Activated T-helper 1 cell treated with Interleukin-2 at 50 U/mL for 16 hours (primary cell): Measurements from ENCODE around the gene DIO1.
"Not testable (repeated sequence)": the region's sequence is repeated elsewhere in the genome, so short reads cannot be mapped to it uniquely, and the experiment has no call there.

Experiments used
- DNase-seq: peaks from one replicate; pipeline ENCODE4 v3.0.0-alpha.2; 2020; ENCODE audit warnings: low read depth

The DIO1 gene

DNA sequence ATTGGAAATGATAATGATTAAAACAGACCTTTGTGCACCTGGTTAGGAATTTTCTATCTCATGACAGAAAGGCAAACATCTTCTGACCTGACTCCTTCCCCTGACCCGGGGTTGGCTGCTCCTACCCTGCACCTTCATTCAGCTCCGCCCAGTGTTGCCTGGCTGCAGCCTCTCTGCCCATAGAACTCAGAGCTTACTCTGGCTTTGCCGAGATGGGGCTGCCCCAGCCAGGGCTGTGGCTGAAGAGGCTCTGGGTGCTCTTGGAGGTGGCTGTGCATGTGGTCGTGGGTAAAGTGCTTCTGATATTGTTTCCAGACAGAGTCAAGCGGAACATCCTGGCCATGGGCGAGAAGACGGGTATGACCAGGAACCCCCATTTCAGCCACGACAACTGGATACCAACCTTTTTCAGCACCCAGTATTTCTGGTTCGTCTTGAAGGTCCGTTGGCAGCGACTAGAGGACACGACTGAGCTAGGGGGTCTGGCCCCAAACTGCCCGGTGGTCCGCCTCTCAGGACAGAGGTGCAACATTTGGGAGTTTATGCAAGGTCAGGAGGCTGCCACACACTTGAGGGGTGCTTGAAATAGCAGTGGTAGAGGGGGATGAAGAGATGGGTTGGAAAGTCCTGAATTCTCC, at the start of gene DIO1:
TSS of gene DIO1 (plus strand) at position 189 of the 638 bp plus-strand sequence. CDS start at position 213, 24 bp downstream.
- DNase-seq: no peak

DNA sequence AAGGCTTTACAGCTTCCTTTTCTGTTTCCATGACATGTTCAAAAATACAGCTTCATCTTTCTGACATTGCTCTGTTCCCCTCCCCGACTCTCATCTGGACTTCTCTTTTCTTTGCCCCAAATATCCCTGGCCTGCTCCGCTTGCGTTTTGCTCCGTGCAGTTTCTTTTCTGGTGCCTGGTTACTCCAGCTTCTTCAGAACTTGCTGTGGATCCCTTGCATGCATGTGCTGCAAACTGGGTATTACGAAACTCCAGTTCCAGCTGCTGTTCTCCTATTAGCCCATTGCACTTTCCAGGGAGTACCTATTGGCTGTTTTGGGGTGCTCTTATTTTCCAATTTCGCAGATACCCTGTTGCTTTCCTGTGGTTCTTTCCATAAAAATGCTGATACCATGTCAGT, 46.0 kb upstream of the DIO1 start:
- DNase-seq: no peak

DNA sequence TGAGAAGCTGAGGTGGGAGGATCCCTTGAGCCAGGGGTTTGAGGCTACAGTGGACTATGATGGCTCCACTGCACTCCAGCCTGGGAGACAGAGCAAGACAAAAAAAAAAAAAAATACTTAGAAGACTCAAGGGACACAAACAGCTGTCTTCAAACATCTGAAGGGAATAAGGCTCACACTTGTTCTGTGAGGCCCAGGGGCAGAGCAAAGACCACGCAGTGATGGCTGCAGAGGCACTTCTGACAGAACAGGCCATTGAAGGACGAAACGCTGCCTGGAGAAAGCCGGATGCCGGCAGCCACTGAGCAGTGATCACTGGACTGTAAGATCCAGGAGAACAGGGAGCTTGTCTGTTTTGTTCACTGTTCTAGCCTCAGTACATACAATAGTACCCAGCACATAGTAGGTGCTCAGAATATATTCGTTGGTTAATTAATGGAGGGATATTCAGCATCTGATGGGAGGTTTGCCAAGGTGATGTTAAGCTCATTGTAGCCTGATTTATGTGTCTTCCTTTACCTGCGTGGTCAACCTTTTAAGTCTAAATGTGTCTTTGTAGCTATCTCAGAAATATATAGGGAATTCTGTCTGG, 43.8 kb upstream of the DIO1 start:
- no peak for DNase-seq

DNA sequence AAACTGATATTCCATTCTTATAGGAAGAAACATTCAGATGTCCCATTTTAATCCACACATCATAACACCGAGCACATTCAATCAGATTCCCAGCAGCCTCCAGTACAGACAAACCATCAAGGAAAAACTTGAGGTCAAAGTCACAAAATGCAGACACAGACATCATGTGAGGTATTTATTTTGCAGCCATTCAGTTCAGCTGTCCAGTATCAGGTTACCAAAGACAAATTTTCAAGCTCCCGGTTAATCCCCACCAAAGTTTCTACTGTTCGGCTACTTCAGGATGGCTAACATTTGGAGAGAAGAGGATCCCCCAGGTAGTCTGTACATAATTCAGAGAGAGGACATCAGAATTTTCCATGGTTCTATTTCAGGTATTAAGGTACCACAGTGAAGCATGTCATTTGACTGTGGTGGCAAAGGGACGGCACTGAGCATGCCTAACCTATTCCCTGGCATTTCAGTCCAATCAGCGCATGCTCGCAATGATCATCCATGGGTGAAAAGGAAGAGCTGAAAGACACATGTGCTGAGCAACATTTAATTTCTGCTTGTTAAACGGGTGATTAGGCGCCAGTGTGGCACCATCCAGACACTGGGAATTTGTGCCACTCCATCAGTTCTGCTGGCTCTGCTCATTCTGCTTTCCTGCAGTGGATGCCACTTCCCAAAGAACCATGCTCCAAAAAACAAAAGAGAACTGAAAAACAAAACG, 42.3 kb upstream of the DIO1 start:
- no peak for DNase-seq

DNA sequence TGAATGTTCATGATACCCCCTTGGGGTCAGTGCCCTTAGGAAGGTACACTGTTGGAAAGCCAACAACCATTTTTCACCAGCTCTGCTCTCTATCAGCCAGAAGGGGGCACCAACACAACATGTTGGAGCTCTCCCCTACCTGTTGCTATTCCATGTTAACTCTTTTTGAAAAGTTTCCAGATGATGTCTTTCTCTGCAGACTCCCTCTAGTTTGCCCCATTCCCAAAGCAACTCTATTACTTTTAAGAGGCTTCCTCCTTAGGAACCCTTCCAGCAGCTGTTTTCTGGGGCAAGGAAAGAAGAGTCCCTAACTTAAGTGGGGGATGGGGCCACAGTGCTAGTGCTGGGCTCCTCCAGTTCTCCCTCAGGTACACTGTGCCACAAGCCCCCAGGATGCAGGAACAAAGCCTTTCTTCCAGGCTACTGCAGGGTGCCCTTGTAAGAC, 33.0 kb upstream of the DIO1 start:
- peak; percentile 14 for DNase-seq

DNA sequence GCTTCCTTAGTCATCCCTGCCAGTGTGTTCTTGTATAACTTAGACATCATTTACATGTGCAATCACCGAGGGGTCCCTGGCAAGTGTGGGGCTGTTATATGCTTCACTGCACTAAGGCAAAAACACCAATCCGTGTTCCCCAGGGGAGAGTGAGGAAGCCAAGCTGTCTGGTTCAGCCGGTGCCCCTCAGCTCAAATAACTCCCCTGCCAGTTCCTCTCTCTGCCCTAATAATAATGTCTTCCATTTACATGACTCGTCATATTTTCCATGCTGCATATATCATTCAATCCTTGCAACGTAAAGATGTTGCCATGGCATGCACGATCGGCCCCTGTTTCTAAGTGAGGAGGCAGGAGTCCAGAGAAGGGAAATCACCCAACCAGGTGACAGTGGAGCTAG, 31.5 kb upstream of the DIO1 start:
- no peak for DNase-seq

DNA sequence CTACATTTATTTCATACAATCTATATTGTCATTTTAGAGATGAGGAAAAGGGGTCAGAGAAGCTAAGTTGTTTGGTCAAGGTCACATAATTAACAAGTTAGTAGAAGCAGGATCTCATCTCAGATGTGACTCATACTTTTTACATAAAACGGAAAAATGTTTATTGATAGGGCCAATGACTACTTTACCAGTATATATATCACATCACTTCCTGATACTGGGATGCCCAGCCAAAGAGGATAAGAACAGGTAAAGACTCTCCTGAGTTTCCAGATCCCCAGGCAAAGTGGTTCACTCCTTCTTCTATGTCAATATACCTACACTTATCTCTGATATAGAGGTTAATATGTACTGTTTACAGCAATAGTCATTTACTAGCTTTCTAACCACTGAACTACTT, 25.4 kb upstream of the DIO1 start:
- no peak for DNase-seq

DNA sequence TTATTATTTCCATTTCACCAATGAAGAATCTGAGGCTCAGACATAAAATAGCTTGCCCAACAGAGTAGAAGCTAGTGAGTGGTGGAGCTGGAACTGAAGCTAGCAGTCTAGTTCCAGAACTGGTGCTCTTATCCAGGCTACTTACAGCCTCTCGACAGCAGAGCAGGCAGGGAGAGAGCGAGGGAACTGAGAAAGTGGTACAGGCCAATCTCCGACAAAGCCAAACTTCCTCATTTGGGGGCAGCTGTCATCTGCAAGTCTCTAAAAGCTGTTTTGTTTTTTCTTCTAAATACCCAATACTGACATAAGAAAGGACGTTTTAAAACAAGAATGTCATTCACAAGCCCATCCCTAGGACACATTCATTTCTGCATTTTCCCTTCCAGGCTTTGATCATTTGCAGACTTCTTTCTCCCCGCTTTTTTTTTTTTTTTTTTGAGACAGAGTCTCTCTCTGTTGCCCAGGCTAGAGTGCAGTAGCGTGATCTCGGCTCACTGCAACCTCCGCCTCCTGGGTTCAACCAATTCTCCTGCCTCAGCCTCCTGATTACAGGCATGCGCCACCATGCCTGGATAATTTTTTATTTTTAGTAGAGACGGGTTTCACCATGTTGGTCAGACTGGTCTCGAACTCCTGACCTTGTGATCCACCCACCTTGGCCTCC, 24.4 kb upstream of the DIO1 start:
- no peak for DNase-seq

DNA sequence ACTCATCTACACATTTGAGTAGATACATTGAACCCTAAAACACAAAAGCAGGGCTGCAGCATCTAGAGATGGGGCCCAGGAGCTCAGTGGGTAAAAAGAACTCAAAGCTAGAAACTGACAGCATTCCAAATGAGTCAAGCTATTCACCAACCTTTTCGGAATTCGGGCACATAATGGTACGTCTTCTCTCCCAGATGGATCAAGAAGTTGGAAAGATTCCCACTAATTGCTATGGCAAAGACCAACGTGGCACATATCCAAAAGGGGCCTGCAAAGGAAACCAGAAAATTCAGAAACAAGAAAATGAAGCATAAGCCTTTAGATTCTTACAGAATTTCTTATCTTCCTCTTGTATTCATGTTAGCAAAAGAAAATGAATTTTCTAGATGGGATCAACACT, 22.8 kb upstream of the DIO1 start:
- DNase-seq: no peak

DNA sequence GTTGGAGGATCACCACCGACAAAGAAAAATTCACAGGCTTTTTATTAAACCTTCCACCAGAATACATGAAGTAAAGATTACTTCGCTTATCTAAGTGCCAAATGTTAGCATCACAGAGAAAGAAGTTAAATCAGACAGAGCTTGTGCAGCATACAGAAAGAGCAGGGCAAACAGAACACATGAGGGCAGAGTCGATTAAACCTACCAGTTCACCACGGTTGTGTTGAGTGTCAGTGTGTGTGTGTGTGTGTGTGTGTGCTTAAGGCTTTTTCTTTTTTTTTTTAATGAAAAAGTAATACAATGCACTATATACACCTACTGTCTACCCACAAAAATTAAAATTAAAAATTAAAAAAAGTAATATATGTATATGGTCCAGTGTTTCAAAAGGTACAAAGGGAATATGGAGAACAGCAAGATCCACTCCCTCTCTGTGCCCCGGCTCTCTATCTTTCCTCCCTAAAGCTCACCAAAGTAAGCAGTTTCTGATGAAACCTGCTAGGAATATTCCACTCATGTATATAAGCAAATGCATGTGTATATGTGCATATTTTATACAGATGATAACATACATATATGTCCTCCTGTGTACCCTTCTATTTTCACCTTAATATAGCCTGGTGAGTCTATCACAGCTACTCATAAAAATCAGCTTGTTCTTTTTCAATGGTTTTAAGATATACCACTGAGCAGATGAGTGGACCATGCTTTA, 22.1 kb upstream of the DIO1 start:
- no peak for DNase-seq

DNA sequence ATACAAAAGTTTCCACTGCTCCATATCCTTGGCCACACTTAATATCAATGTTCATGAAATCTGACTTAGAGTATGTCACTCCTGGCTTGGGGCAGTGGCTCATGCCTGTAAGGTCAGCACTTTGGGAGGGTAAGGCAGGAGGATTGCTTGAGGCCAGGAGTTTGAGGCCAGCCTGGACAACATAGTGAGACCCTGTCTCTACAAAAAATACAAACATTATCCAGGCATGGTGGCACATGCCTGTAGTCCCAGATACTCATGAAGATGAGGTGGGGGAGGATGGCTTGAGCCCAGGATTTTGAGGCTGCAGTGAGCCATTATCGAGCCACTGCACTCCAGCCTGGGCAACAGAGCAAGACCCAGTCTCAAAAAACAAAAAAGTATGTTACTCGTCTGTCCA, 18.8 kb upstream of the DIO1 start:
- not testable (repeated sequence) for DNase-seq

DNA sequence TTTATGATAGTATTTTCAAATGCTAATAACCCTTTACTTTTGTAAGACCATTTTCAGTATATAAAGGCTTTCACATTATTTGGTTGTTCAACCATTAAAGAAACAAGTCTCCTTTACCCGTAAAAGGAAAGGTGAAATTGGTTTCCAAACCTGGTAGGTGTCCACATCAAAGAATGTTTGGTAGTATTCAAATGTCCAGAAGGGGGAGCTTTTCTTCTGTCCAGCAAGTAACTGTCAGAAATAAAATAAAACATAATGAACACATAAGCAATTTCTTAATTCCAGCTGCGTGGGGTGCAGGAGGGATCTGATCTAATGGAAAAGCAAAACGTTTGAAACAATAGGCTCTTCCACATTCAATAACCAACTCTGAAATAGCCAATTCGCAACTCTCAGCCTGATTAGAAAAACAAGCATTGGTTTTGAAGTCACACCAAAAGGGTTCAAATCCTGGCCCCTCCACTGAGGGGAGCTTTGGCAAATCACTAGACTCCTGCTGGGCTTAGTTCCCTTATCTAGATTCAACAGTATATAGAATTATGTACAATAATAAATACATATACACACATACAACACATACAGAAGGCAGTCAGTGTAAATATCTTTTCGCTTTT, 15.4 kb upstream of the DIO1 start:
- DNase-seq: no peak

DNA sequence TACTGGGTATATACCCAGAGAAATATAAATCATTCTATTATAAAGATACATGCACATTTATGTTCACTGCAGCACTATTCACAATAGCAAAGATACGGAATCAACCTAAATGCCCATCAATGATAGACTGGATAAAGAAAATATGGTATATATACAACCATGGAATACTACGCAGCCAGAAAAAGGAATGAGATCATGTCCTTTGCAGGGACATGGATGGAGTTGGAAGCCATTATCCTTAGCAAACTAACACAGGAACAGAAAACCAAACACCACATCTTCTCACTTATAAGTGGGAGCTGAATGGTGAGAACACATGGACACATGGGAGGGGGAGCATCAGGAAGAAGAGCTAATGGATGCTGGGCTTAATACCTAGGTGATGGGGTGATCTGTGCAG, 12.1 kb upstream of the DIO1 start:
- not testable (repeated sequence) for DNase-seq

DNA sequence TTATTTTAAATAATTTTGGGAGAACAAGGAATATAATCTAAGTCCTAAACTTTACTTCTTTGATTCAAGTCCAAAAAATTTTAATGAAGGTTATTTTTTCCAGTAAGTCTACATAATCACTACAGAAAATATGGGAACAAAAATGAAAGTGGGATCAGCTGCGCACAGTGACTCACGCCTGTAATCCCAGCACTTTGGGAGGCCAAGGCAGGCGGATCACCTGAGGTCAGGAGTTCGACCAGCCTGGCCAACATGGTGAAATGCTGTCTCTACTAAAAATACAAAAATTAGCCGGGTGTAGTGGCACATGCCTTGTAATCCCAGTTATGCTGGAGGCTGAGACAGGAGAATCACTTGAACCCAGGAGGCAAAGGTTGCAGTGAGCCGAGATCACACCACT, 10.4 kb upstream of the DIO1 start:
- not testable (repeated sequence) for DNase-seq

DNA sequence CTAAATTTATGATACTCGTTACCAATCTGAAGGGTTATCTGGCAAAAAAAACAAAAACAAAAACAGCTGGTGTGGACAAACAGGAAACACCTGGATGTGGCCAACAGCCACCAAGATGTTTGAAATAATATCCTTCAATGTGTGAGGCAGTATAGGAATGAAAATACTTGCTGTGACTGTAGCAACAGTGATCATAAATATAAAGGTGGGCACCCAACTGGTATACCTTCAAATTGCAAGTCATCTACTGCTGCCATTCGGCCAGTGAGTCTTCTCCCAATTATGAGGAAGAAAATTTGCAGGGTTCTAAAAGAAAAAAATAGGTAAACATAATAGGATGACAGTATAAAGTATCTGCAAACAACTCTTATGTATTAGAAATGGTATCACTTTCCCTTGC, 5.3 kb upstream of the DIO1 start:
- DNase-seq: no peak

DNA sequence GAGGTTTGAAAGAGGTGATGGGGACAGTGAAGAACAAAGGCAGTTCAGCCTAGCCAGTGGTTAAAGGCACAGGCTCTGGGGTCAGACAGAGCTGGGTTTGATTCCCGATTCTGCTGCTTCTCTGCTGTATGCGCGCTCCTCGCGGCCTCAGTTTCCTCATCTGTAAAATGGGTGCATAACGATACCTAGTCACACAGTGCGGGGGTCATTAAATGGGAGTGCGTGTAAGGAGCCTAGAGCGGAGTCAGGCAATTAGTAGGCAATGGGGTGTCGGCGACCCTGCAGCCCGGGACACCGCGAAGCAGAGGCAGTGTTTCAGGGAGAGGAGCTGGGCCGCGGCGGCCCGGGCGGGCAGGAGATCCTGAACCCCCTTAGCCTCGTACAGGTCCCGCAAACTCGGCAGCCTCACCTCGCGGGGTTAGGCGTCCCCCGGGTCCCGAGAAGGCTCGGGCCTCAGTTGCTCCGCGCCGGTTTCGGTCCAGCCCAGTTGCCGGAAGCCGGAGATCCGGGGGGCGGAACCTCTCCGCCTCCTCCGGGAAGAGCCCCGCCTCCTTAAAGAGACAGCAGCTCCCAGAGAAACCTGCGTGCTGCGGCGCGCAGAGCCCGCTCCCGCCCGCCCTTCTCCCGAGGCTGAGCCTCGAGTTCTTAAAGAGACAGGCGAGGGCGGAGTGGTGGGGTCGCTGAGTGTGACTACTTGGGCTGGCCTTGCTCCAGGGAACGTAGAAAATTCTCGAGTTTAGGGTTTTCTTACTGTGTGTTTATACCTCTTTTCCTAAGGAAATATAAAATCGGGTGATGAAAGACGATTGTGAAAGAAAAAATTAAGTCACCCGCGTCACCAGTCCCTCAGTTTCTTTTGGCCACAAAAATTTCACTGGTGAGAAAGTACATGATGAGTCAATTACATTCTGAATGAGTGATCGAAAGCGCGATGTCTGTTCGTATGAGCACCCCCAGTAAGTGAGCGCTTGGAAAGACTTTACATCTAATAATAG, 4.4 kb upstream of the DIO1 start, which contains the start of gene YIPF1:
TSS of gene YIPF1 (minus strand) at position 494 of the 995 bp plus-strand sequence. CDS start 860 bp downstream, outside the sequence.
- DNase-seq: peak; percentile 79

DNA sequence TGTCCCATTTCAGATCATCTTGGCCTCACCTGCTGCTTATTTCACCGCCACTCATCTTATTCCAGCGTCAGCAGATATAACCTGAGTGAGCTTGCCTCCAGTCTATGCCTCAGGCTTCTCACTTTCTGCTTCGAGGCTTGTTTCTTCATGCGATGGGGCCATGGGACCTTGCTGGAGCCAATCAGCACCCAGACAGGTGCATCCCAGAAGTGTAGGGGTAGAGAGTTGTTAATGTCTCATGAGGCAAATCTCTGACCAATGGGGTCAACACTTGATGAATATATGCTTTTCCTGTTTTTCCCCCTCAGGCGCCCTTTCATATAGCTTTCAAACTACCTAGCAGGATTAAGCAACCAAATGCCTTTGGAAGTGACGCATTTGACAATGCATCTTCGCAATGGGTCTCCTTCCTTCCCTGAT, 3.5 kb upstream of the DIO1 start:
- DNase-seq: no peak

DNA sequence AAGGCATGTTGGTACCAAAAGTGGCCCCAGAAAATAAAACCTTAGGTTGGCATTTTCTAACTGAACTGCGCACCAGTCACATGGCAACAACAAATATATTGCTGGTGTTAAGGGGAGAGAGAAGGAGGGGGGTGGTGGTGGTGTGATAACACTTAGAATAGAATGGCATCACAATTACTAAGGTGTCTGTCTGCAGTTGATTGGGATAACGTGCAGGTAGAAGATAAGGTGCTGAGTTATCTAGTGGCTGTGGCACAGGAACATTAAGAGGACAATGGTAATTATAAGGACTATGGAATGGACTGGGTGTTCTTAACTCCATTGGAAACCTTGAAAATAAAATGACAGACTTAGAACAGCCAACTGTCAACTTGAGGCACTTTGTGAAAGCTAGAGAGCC, 3.0 kb upstream of the DIO1 start:
- DNase-seq: no peak

DNA sequence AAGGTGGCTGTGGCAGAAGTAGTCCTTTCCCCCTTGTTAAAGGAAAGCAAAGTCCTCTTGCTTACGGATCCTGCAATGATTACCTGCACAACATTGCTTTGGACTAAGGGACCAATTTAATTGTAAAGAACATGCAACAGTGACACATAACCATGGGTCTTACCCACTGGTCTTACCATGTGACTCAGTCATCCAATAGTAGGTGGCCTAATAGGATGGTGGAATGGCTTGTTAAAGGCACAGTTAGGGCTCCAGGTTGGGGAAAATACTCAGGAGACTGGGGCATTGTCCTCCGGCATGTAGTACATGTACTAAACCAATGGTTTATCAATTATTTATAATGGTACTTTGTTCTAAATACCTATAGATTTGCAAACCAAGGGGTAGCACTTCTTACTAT, 2.3 kb upstream of the DIO1 start:
- no peak for DNase-seq

DNA sequence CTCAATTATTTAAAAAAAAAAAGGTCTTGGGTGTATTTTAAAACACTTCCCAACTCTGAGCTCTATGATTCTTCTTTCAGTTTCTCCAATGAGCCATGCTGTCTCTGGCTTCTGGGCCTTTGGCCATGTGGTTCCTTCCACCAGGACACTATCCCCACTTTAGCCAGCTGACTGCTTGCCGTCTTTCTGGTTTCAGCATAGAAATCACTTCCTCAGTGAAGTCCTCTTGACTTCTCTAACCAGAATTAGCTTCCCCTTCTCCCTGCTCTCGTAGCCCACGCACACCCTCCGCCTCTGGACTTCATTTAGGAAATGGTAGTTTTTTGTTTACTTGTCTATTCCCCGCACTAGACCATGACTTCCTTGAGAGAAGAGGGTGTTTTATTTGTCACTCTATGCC, 1.1 kb upstream of the DIO1 start:
- DNase-seq: no peak
